ENCODE results near the gene VTN.
"Not testable (repeated sequence)": the region's sequence is repeated elsewhere in the genome, so short reads cannot be mapped to it uniquely, and the experiment has no call there.

The VTN gene

DNA sequence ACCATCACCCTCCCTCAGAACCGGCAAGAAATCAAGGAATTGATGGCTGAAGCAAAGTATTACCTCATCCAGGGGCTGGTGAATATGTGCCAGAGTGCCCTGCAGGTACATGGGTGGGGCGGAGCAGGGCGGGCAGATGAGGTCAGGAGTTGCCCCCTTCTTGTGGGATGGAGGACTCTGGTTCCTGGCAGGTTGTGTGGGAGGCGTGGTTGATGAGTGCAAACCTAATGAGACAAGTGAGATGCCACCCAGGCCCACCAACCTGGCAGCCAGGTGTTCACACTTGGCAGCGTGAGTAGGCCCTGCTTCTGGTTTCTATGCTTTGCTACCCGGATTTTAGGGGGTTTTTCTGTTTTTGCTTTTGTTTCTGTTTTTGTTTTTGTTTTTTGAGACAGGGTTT, 29.7 kb downstream of the VTN start:
- no peak for DNase-seq (ENCODE audit: low read depth)

GRCh38 chr17:28339431-28339830, 30.7 kb downstream of the VTN start:
- no peak for DNase-seq (ENCODE audit: low read depth)

GRCh38 chr17:28338769-28339212, 31.3 kb downstream of the VTN start:
- DNase-seq (ENCODE audit: low read depth) = not testable (repeated sequence)

DNA sequence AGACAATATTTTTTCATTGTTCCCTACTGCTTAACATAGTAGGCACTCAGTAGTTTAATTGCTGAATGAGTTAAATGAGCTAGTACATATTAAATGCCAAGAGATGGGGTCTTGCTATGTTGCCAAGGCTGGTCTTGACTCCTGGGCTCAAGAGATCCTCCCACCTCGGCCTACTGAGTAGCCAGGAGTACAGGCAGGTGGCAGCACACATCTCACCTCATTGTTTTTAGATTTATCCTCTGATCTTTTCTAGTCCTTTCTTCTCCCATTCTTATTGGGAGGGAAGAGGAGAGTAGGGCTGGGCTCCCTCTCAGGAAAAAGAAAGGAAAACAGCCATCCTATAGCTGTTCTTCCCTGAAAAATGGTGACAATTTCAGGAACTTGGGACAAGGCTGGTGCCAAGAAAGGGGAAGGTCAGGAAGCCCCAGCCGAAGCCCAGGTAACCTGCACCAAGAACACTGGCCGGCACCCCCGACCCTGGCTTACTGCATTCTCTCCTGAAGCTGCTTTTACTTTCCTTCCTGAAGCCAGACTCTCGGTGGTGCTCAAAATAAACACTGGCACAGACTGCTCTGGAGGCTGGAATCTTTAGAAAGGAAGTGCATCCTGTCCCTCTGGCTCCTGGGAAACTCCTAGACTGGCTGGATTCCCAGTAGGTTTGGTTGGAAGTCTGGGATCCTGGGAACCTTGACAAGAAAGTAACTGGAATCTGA, 31.9 kb downstream of the VTN start:
- DNase-seq (ENCODE audit: low read depth) = no peak

- peak; percentile 12 for DNase-seq (ENCODE audit: low read depth)
Measured at GRCh38 chr17:28335959-28336871, 33.9 kb downstream of the VTN start.

- peak; percentile 97 for DNase-seq (ENCODE audit: low read depth)
Measured at GRCh38 chr17:28335201-28335958, 34.7 kb downstream of the VTN start, which contains the start of the genes IFT20 and TNFAIP1. TSS of gene IFT20 (minus strand) at chr17:28335472. CDS start at chr17:28331985, 3,487 bp downstream. TSS of gene TNFAIP1 (plus strand) at chr17:28335761. CDS start at chr17:28339522, 3,761 bp downstream.

DNA sequence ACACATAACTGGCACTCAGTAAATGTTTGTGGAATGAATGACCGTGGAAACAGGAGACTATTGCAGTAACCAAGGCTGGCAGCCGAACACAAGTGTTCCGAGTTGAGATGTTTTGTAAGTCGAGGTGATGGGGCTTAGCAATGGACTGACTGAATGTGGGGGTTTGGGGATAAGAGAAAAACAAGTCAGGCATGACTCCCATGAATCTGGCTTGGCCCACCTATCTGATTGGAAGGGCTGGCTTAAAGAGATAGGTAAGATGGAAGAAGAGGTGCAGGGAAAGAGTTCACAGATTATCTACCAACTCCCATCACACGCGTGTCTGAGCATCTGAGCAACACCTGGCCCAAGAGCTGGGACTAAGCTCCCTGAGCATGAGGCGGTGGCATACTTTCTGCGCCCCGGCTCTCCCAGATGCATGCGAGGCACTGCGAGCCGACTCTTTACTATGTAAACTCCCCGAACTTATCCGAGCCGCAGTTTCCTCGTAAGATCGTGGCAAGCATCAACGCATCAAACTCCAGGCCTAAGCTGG, 35.4 kb downstream of the VTN start:
- DNase-seq (ENCODE audit: low read depth) = no peak

GRCh38 chr17:28334171-28334570, 35.9 kb downstream of the VTN start:
- no peak for DNase-seq (ENCODE audit: low read depth)

- DNase-seq (ENCODE audit: low read depth) = no peak
Measured at GRCh38 chr17:28333083-28333746, 36.9 kb downstream of the VTN start.

GRCh38 chr17:28331891-28332420, 38.2 kb downstream of the VTN start:
- DNase-seq (ENCODE audit: low read depth) = no peak

- no peak for DNase-seq (ENCODE audit: low read depth)
Measured at GRCh38 chr17:28330671-28331070, 39.4 kb downstream of the VTN start.

DNA sequence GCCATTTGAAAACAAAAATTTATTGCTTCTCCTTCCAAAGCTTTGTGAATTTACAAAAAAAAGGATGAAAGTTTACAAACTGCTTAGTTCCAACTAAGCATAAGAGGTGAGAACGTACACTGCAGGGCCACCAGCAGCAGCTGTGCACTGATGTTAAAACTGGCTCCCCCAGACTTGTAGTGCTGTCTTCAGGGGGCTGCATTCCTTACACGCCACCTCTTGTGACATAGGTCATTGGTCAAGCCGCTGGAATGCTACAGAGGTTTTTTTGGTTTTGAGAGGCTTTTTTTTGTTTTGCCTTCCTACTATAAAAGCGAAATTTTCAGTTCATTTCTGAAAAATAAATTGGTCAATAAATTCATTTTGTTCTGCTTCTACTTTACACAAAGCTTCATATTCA, 41.8 kb downstream of the VTN start:
- DNase-seq (ENCODE audit: low read depth) = no peak

DNA sequence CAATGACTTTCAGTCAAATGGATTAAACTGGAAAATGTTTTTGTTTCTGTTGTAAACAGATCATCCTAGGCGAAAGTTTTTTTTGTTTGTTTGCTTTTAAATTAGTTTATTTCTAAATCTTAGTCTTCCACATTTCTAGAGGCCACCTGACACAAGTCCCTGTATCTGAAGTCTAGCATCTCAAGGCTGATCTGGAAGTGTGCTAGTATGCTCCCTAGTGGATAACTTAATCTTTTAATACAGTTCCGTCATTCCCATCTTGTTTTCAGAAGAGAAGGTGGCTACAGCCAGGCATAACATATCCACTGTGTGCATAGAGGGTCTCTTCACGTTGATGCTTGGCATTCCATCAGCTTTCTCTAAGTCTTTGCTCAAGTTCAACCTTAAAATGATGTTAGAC, 42.4 kb downstream of the VTN start:
- DNase-seq (ENCODE audit: low read depth) = no peak

- DNase-seq (ENCODE audit: low read depth) = no peak
Measured at GRCh38 chr17:28327031-28327607, 43.0 kb downstream of the VTN start.

DNA sequence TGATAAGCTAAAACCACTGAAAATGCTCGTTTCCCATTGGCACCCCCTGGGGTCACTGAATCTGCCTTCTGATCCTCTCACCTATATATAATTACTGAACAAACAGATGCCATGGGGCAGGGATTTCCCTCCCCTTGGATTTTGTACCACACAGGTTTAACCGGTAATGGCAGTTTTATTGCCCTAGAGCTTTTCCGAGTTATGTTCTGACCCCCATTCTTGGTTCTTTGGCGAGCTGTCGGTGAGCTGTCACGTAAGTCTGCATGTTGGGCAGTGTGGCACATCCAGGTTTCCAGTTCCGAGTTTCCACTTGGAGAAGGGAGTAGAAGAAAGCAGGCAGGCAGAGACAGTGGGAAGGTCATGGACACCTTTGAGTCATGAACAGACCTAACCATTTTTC, 44.0 kb downstream of the VTN start:
- no peak for DNase-seq (ENCODE audit: low read depth)

DNA sequence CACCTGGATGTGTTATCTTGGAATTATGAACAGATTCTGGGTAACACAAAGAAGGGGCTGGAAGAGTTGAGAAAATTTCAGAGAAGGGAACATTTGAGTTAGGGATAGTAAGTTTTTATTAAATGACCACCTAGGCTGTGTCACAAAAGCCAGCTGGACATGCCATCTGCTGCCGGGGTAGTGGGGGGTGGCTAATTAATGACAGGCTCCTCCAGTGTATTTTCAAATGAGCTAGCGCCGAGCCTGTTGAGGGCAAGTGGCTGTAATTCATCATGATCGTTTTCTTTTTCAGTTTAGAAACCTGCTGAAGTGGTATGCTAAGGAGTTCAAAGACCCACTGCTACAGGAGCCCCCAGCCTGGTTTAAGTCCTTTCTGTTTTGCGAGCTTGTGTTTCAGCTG, 44.9 kb downstream of the VTN start:
- no peak for DNase-seq (ENCODE audit: low read depth)

- no peak for DNase-seq (ENCODE audit: low read depth)
Measured at GRCh38 chr17:28324781-28325180, 45.3 kb downstream of the VTN start.

DNA sequence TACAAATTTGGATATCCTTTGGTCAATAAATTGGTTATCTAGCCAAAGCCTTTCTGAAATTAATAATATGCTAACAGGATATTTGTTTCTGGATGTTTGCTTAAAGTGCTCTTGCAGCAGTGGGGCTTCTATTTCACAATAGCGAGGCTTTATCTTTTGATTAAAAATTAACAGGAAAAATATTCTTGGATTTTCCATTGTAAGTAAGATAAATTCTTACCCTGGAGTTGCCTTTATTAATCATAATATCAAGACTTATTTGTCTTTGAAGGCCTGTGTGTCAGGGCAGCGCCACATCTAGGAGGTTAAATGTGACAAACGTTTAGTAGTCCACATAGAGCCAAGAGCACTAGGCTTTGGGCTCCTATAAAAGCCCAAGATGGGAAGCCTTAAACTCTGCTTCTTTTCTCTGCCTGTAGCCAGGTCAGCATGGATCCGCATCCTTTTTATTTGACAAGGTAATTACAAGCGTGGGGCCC, 45.8 kb downstream of the VTN start:
- DNase-seq (ENCODE audit: low read depth) = no peak

- DNase-seq (ENCODE audit: low read depth) = no peak
Measured at GRCh38 chr17:28320215-28321061, 49.7 kb downstream of the VTN start.

DNA sequence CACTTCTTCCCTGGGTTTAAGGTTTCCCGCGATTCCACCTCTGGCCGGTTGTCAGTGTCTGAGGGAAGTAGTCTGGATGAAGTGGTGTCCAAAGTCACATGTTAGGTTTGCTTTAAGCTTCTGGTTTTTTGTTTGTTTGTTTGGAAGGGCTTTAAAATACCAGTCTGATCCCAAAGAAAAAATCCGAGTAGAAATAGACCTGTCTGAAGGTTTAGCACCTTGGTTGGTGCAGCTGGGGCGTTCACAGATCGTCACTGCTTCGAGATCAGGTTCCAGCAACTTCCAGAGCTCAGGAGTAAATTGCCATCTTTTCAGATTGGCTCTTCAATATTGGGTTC, 50.5 kb downstream of the VTN start:
- DNase-seq (ENCODE audit: low read depth) = no peak

All from activated T-helper 9 cell treated with anti-CD3 and anti-CD28 coated beads, Interleukin-2, amount 50 U/mL, for 16 hours (primary cell).